Endothelial cell (in vitro differentiated cells): ENCODE data around the gene CCNI2. TPM values are rescaled to one million over a fixed set of nuclear protein-coding genes. Genes with fewer than 3 reads are reported as not detected.

Source experiments
- DNase-seq: peaks from one replicate; pipeline ENCODE4 v3.0.0; 2021; ENCODE audit warnings: low spot score
- H3K27ac Mint-ChIP-seq: one replicate; pipeline ENCODE4 v1.8.0; 2021; ENCODE audit warnings: mixed read lengths, inconsistent platforms; ENCODE audit not compliant: unreplicated experiment
- H3K27me3 Mint-ChIP-seq: one replicate; pipeline ENCODE4 v1.8.0; 2021; ENCODE audit warnings: mild to moderate bottlenecking, moderate library complexity, mixed read lengths, inconsistent platforms; ENCODE audit not compliant: unreplicated experiment
- H3K36me3 Mint-ChIP-seq: one replicate; pipeline ENCODE4 v1.8.0; 2021; ENCODE audit warnings: mild to moderate bottlenecking, low read depth, mixed read lengths, inconsistent platforms; ENCODE audit not compliant: unreplicated experiment
- H3K4me1 Mint-ChIP-seq: one replicate; pipeline ENCODE4 v1.8.0; 2021; ENCODE audit warnings: mild to moderate bottlenecking, mixed read lengths, inconsistent platforms; ENCODE audit not compliant: unreplicated experiment
- H3K4me3 Mint-ChIP-seq: one replicate; pipeline ENCODE4 v1.8.0; 2021; ENCODE audit warnings: mild to moderate bottlenecking, mixed read lengths, inconsistent platforms; ENCODE audit not compliant: unreplicated experiment
- H3K9me3 Mint-ChIP-seq: one replicate; pipeline ENCODE4 v1.8.0; 2021; ENCODE audit warnings: mixed read lengths, inconsistent platforms; ENCODE audit not compliant: unreplicated experiment
- total RNA-seq: library from RNA; stranded (reverse); fragmentation: NEBNext Ultra II Directional; extraction: Animal tissue kit (Norgen Biotek cat#: 25700); gene quantifications from one replicate; pipeline ENCODE4 v1.2.1, GENCODE V29; 2021; ENCODE audit not compliant: unreplicated experiment
- TF ChIP-seq, protein P1 (sequence below): fragments of 200-600 bp; sonication (generic); IDR thresholded peaks from one replicate; pipeline ENCODE4 v1.5.0; 2021; ENCODE audit warnings: antibody characterized with exemption; ENCODE audit not compliant: unreplicated experiment

CCNI2 gene
- total RNA-seq, 1 donor from 2014 or later = not detected

DNA sequence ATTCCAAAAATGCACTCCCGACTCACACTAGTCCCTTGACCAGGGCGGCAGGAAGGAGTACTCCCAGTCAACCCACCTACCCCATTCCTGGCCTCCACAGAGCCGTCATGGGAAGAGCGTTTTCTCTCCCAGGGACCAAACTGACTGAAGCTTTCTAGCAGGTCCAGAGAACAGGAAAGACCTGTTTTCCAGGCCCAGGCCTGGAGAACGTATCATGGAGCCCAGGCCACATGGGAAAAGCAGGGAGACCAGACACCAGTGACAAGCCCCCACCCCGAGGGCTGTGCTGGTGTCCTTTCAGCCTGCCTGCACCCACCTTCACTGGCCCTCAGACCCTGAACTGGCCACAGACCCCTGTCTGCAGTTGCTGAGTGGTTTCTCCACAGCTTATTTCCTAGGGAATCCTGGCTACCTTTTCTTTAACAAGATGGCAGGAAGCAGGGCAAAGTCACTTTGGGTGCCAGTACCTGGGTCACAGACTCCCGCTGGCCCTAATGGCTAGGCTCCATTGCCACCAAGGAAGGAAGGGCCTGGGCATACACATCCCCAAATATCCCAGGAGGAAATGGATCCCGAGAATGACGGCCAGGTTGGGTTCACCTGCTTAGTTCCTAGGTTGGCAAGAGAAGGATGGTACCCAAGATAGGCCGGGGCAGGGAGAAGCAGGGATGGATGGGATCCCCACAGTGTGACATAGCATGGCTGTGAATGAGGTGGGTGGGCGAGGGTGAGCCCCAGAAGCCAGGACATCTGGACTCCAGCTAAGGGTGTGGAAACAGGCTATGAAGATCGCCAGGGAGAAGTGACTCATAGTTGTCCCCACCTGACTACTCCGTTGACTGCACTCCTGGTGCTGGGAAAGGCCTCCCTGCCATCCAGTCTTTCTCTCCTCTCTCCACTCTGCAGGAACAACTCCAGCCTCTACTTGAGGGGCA is 12.2 kb downstream of the CCNI2 start:
- H3K36me3 Mint-ChIP-seq = peaks cover 20% of the 10 kb centered on the region
- peaks cover 2% of the 10 kb centered on the region for H3K27me3 Mint-ChIP-seq
- TF ChIP-seq, protein P1, sequence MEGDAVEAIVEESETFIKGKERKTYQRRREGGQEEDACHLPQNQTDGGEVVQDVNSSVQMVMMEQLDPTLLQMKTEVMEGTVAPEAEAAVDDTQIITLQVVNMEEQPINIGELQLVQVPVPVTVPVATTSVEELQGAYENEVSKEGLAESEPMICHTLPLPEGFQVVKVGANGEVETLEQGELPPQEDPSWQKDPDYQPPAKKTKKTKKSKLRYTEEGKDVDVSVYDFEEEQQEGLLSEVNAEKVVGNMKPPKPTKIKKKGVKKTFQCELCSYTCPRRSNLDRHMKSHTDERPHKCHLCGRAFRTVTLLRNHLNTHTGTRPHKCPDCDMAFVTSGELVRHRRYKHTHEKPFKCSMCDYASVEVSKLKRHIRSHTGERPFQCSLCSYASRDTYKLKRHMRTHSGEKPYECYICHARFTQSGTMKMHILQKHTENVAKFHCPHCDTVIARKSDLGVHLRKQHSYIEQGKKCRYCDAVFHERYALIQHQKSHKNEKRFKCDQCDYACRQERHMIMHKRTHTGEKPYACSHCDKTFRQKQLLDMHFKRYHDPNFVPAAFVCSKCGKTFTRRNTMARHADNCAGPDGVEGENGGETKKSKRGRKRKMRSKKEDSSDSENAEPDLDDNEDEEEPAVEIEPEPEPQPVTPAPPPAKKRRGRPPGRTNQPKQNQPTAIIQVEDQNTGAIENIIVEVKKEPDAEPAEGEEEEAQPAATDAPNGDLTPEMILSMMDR = no peak
- DNase-seq = peak; percentile 1
- no peaks in the 10 kb centered on the region for H3K9me3 Mint-ChIP-seq
- peaks cover 2% of the 10 kb centered on the region for H3K4me1 Mint-ChIP-seq
- no peak overlapping the region for H3K27ac Mint-ChIP-seq
- no peak overlapping the region for H3K4me3 Mint-ChIP-seq

DNA sequence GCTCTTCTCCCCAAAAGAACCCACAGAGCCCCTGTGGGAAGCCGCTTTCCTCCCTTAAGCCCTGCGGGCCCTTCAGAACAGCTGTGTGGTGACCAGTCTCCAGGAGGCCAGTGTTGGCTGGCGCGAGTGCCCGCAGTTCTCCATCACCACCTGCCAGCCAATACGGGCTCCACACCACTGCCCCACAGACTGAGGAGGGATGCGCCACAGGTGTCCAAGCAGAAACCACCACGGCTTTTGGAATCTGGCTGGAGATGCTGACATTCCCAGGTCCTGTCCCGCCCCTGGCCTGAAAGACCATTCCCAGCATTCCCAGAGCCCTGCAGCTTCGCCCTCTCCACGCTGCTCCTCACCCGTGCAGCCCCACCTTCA is 12.8 kb downstream of the CCNI2 start:
- Mint-ChIP-seq H3K36me3 (peaks cover 20% of the 10 kb centered on the region), H3K4me1 (no peaks in the 10 kb centered on the region), H3K9me3 (no peaks in the 10 kb centered on the region), H3K27me3 (peaks cover 2% of the 10 kb centered on the region), H3K27ac (no peak overlapping the region), H3K4me3 (no peak overlapping the region)
- TF ChIP-seq, protein P1 = no peak
- peak; percentile 1 for DNase-seq

DNA sequence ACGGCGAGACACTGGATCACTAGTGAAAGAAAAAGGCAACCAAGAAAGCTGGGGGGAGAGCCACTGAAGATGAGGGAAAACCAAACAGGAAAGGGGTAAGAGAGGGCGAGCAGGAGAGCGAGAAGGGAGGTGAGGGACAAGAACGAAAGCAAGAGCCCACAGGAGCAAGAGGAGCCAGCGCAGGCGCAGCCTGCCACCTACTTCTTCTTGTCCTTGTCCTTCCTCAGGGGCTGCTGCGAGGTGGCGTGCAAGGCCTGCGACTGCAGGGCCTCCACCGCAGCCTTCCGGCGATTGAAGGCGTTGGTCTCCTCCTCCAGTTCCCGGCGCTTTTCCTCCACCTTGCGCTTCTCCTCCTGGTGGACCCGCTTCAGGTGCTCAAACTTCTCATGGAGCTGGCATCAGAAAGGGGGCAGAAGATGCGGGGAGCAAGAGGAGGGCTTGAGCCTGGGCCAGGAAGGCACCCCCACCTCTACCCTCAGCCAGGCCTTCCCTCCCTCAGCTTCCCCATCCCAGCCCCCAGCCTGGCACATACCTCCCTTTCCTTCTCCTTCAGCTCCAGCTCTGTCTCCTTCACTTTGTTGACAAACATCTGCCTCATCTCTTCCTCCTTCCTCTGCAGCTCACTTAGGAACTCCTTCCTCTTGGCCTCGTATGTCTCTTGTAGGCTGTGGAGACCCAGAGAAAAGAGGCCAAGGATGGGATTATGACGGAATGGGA is 13.5 kb downstream of the CCNI2 start:
- TF ChIP-seq, protein P1 = no peak
- Mint-ChIP-seq H3K4me1 (no peaks in the 10 kb centered on the region), H3K27ac (no peak overlapping the region), H3K36me3 (peaks cover 20% of the 10 kb centered on the region), H3K27me3 (peaks cover 6% of the 10 kb centered on the region), H3K4me3 (peak overlapping the region; percentile 56), H3K9me3 (no peaks in the 10 kb centered on the region)
- no peak for DNase-seq

DNA sequence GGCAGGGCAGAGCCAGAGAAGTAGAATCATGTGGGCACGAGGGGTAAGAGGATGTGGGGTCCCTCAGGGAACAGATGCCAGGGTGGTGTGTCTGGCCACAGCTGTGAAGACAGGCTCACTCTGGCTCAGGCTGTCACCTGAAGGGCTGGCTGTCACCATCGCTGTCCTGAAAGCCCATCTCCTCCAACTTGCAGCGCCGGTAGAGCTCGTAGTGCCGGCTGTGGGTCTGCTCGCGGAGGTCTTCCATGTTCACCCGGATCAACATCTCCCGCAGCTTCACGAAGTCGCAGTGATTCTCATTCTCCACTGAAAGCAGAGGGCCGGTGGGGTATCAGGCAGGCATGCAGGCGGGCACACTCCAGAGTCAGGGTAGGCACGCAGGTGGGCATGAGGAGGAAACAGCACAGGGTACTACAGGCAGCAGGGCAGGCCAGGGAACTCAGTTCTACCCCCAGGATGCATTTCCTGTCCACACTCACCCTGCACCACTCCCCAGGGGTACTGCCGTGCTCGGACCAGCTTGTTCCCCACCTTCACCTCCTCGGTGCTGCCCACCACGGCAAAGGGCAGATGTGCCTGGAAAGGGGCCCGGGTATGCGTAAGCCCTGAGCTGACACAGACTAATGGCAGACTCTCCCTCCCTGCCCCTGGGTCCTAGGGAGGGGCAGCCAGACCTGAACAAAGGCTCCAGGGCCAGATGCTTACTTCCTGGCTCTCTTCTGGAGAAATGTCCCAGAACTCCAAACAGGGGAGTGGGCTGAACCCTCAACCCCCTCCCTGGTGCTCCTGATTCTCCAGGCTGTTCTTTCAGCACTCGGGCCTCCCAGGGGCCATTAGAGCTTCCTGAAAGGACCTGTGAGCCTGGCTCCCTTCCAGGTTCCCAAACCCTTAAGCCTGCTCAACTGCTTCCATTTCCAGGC is 14.4 kb downstream of the CCNI2 start:
- Mint-ChIP-seq H3K36me3 (peaks cover 20% of the 10 kb centered on the region), H3K4me1 (no peaks in the 10 kb centered on the region), H3K9me3 (no peaks in the 10 kb centered on the region), H3K27ac (no peak overlapping the region), H3K27me3 (peaks cover 6% of the 10 kb centered on the region), H3K4me3 (peak overlapping the region; percentile 56)
- TF ChIP-seq, protein P1 = no peak
- DNase-seq = no peak
